SK-N-SH (cell line): Measurements from ENCODE around the gene TSFM. TPM values are rescaled to one million over a fixed set of nuclear protein-coding genes. Genes with fewer than 3 reads are reported as not detected.
A peak's percentile ranks its signal among the peaks of the same experiment; 100 is the strongest.

Experiments
- CTCF ChIA-PET: fragments of 300-600, 350-600 bp; formaldehyde crosslinking; extraction: SDS; loops from one replicate; lab custom pipeline; 2021; lab: Yijun Ruan, JAX
- POLR2A ChIA-PET: fragments of 350-600 bp; sonication (Branson Sonifier 250); formaldehyde crosslinking; extraction: SDS; loops from one replicate; lab custom pipeline; 2020; ENCODE audit warnings: antibody characterized with exemption, inconsistent platforms; lab: Yijun Ruan, JAX
- DNase-seq: peaks from one replicate; pipeline ENCODE4 v3.0.0; 2012
- H2AFZ ChIP-seq: fragments of 200-600 bp; sonication (generic); 2 replicates; pipeline ENCODE4 v1.8.1; 2016; ENCODE audit warnings: antibody characterized with exemption, mild to moderate bottlenecking, low read depth
- H3F3A ChIP-seq: fragments of 200-600 bp; sonication (generic); replicated peaks from 2 replicates; pipeline ENCODE3; 2016; ENCODE audit warnings: antibody characterized with exemption, mild to moderate bottlenecking; ENCODE audit not compliant: insufficient read depth
- H3K27ac ChIP-seq, 2 experiments: fragments of 200-500 bp in 1 of 2; fragments of 200-600 bp in 1 of 2; sonication (Bioruptor generic) in 1 of 2; sonication (generic), shearing (Covaris generic) in 1 of 2; 2 replicates each; pipeline versions ENCODE4 v1.5.1 to v1.6.1; 2014 to 2016; ENCODE audit warnings: low read depth in 2 of 2, inconsistent platforms in 1 of 2, low read length in 1 of 2, mild to moderate bottlenecking in 1 of 2, mixed read lengths in 1 of 2
- H3K27me3 ChIP-seq: fragments of 200-600 bp; sonication (generic), shearing (Covaris generic); 2 replicates; pipeline ENCODE4 v1.6.1; 2016; ENCODE audit warnings: mixed run types; ENCODE audit not compliant: insufficient read depth
- H3K36me3 ChIP-seq, 2 experiments: fragments of 200-500 bp in 1 of 2; fragments of 200-600 bp in 1 of 2; sonication (Bioruptor generic) in 1 of 2; sonication (generic) in 1 of 2; replicated peaks in 1 of 2; 2 replicates each; pipeline versions ENCODE3 to v1.5.1; 2014 to 2016; ENCODE audit warnings: low read length in 1 of 2, mild to moderate bottlenecking in 1 of 2; ENCODE audit not compliant: insufficient read depth in 2 of 2, control insufficient read depth in 1 of 2
- H3K4me1 ChIP-seq, 2 experiments: fragments of 200-500 bp in 1 of 2; fragments of 200-600 bp in 1 of 2; sonication (Bioruptor generic) in 1 of 2; sonication (generic), shearing (Covaris generic) in 1 of 2; 2 replicates each; pipeline versions ENCODE4 v1.5.1 to v1.6.1; 2014 to 2016; ENCODE audit warnings: low read depth in 1 of 2, low read length in 1 of 2, mixed run types in 1 of 2; ENCODE audit not compliant: insufficient read depth in 2 of 2, control insufficient read depth in 1 of 2
- H3K4me2 ChIP-seq: fragments of 200-600 bp; sonication (generic), shearing (Covaris generic); 2 replicates; pipeline ENCODE4 v1.6.1; 2017; ENCODE audit warnings: mixed run types
- H3K4me3 ChIP-seq, 2 experiments: fragments of 200-500 bp in 1 of 2; fragments of 200-600 bp in 1 of 2; sonication (Bioruptor generic) in 1 of 2; sonication (generic), shearing (Covaris generic) in 1 of 2; 2 replicates each; pipeline versions ENCODE4 v1.5.1 to v1.8.1; 2014 to 2016; ENCODE audit warnings: low read depth in 2 of 2, inconsistent platforms in 1 of 2, low read length in 1 of 2, mild to moderate bottlenecking in 1 of 2, mixed read lengths in 1 of 2, moderate library complexity in 1 of 2
- H3K79me2 ChIP-seq: fragments of 200-600 bp; sonication (generic); 2 replicates; pipeline ENCODE4 v1.8.1; 2017; ENCODE audit warnings: mild to moderate bottlenecking; ENCODE audit not compliant: insufficient read depth
- H3K9ac ChIP-seq: fragments of 200-600 bp; sonication (generic); 2 replicates; pipeline ENCODE4 v1.6.1; 2017; ENCODE audit warnings: mixed run types
- H3K9me2 ChIP-seq: fragments of 200-600 bp; sonication (generic); 2 replicates; pipeline ENCODE4 v1.6.1; 2017; ENCODE audit warnings: mixed run types
- H3K9me3 ChIP-seq: fragments of 200-600 bp; sonication (generic); 2 replicates; pipeline ENCODE4 v1.6.1; 2017; ENCODE audit warnings: mixed run types, mild to moderate bottlenecking, moderate library complexity
- H4K20me1 ChIP-seq: fragments of 200-600 bp; sonication (generic); 2 replicates; pipeline ENCODE4 v1.6.1; 2017; ENCODE audit warnings: mild to moderate bottlenecking, mixed run types; ENCODE audit not compliant: insufficient read depth
- ELF1 ChIP-seq: IDR thresholded peaks from 2 replicates; pipeline ENCODE4 v1.4.0; 2012
- FOXM1 ChIP-seq: IDR thresholded peaks from 2 replicates; pipeline ENCODE4 v1.4.0; 2012; ENCODE audit warnings: low read depth, mild to moderate bottlenecking
- GABPA ChIP-seq: IDR thresholded peaks from 2 replicates; pipeline ENCODE4 v1.4.0; 2012; ENCODE audit warnings: low read depth, mild to moderate bottlenecking
- GATA2 ChIP-seq: sonication (generic); formaldehyde crosslinking; IDR thresholded peaks from 2 replicates; pipeline ENCODE4 v1.5.0; 2020; ENCODE audit warnings: mild to moderate bottlenecking, missing genetic modification reagents
- JUND ChIP-seq: IDR thresholded peaks from 2 replicates; pipeline ENCODE4 v1.4.0; 2012
- MEF2A ChIP-seq: IDR thresholded peaks from 2 replicates; pipeline ENCODE4 v1.4.0; 2012; ENCODE audit warnings: low read depth, borderline replicate concordance
- POLR2AphosphoS5 ChIP-seq: IDR thresholded peaks from 2 replicates; pipeline ENCODE4 v1.6.1; 2012; ENCODE audit warnings: low read depth, low read length
- RCOR1 ChIP-seq: fragments of 150-350 bp; IDR thresholded peaks from 2 replicates; pipeline ENCODE4 v1.6.1; 2017; ENCODE audit warnings: antibody characterized with exemption, low read length
- YY1 ChIP-seq: IDR thresholded peaks from 2 replicates; pipeline ENCODE4 v1.4.0; 2012; ENCODE audit warnings: low read depth, mild to moderate bottlenecking
- WGBS: methylation state at CpG from one replicate; pipeline ENCODE4 v1.1.6; 2017; ENCODE audit warnings: low lambda C conversion rate; 5-methylcytosine and 5-hydroxymethylcytosine counted together
- polyA plus RNA-seq, 3 experiments: library from polyadenylated mRNA; depleted of rRNA; stranded (reverse); fragments of >200 nt; gene quantifications; 2 replicates each; pipeline ENCODE4 v1.2.3, GENCODE V29; 2012
- TF ChIP-seq, protein P1 (sequence below): fragments of 150-350 bp; IDR thresholded peaks from 2 replicates; pipeline ENCODE4 v1.6.1; 2017; ENCODE audit warnings: antibody characterized with exemption, low read length, low read depth, borderline replicate concordance
- TF ChIP-seq, protein P2 (sequence below): fragments of 200-600 bp; sonication (generic); IDR thresholded peaks from 2 replicates; pipeline ENCODE4 v1.6.1; 2017; ENCODE audit warnings: antibody characterized with exemption, mild to moderate bottlenecking, moderate library complexity

TSFM gene
- polyA plus RNA-seq, 1 of the 3 experiments (the other 2 are of a cell fraction), result 28.7 TPM

DNA sequence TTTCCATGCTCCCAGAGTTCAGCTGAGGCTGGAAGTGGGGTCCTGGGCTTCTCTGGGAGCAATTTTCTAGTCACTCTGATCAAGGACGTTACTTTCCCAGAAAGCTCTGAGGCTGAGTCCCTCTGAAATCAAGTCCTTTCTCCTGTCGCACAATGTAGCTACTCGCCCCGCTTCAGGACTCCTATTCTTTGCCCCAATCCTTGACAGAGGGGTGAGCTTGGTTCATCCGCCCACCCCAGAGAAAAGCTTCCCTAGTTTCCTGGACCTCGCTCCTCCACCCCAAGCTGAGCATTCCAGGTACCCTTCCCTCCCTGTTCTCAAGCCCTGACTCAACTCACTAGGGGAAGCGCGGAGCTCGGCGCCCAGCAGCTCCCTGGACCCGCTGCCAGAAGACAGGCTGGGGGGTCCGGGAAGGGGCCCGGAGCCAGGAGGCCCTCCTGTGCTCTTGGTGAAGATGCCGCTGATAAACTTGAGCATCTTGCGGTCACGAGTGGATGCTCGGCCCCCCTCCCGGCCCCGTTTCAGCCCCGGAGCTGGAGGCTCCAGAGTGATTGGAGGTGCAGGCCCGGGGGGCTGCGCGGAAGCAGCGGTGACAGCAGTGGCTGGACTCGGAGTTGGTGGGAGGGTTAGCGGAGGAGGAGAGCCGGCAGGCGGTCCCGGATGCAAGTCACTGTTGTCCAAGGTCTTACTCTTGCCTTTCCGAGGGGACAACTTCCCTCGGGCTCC is 45.7 kb upstream of the TSFM start:
- H2AFZ ChIP-seq, result no peak overlapping the region
- H3K4me3 ChIP-seq, result peak overlapping the region in 1 of 2 experiments; percentile 68; a peak in 2 of 4 replicates
- CTCF ChIA-PET, result interaction anchor here (0.7 to 7.1 kb wide), 17 partner anchors 8 to 167 kb away, joined by 3 to 133 read pairs (median 7); partner anchors contain the start of genes B4GALNT1, CDK4, CYP27B1 and TSPAN31
- no peaks in the 10 kb centered on the region for H3K9me3 ChIP-seq
- peaks cover 18% of the 10 kb centered on the region for H3F3A ChIP-seq
- no peak overlapping the region for H3K27ac ChIP-seq
- 66% methylated on average over 30 of the region's 31 CpGs for WGBS
- no peak for DNase-seq
- H3K9me2 ChIP-seq, result no peaks in the 10 kb centered on the region
- H3K4me1 ChIP-seq, result peaks cover 0 to 29% of the 10 kb centered on the region in 2 experiments; a peak in 2 of 4 replicates
- peaks cover 0 to 4% of the 10 kb centered on the region in 2 experiments for H3K36me3 ChIP-seq
- H3K79me2 ChIP-seq, result no peaks in the 10 kb centered on the region
- no peak for TF ChIP-seq RCOR1
- TF ChIP-seq GATA2, result no peak
- TF ChIP-seq MEF2A, result no peak
- no peak for TF ChIP-seq YY1
- TF ChIP-seq, protein P1, sequence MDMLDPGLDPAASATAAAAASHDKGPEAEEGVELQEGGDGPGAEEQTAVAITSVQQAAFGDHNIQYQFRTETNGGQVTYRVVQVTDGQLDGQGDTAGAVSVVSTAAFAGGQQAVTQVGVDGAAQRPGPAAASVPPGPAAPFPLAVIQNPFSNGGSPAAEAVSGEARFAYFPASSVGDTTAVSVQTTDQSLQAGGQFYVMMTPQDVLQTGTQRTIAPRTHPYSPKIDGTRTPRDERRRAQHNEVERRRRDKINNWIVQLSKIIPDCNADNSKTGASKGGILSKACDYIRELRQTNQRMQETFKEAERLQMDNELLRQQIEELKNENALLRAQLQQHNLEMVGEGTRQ, result no peak
- TF ChIP-seq GABPA, result no peak
- H3K4me2 ChIP-seq, result peak overlapping the region; percentile 87
- H3K9ac ChIP-seq, result no peak overlapping the region
- no peaks in the 10 kb centered on the region for H4K20me1 ChIP-seq
- H3K27me3 ChIP-seq, result no peaks in the 10 kb centered on the region
- POLR2A ChIA-PET, result interaction anchor here (1.2 to 2.9 kb wide), 3 partner anchors 8 to 15 kb away, joined by 3 to 21 read pairs (median 17); partner anchors contain the start of genes CDK4 and TSPAN31

DNA sequence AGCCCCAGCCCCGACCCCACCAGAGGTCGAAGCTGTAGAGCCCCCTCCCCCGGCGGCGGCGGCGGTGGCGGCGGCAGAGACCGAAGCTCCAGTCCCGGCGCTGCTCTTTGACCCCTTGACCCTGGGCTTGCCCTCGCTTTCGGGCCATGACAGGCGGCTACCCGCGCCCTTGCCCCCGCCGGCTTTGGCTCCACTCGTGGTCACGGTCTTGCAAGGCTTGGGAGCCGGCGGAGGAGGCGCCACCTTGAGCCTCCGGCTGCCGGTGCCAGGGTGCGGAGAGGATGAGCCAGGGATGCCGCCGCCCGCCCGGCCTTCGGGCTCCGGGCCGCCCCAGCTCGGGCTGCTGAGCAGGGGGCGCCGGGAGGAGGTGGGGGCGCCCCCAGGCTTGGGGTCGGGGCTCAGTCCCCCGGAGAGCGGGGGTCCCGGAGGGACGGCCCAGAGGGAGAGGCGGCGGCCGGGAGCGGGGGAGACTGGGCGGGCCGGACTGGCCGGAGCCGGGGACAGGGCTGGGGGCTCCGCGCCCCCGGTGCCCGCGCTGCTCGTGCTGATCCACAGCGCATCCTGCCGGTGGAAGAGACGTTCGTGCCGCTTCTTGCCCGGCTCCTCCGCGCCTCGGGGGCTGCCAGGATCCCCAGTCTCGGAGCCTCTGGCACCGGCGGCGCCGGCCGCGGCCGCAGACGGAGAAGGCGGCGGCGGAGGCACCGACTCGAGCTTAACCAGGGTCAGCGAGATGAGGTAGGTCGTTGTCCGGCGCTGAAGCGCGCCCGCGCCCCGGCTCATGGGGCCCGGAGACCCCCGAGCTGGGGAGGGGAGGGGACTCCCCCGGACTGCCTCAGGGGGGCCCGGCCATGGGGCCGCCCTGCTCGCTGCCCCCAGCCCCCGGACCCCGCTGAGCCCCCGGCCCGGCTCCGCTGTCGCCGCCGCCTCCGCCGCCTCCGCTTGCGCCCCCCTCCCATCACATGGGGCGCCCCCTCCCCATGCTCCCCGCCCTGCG is 44.8 kb upstream of the TSFM start:
- Histone ChIP-seq H4K20me1 (no peaks in the 10 kb centered on the region), H3F3A (peaks cover 18% of the 10 kb centered on the region), H3K27me3 (no peaks in the 10 kb centered on the region), H3K79me2 (no peaks in the 10 kb centered on the region), H3K9ac (peak overlapping the region; percentile 55), H3K4me2 (peak overlapping the region; percentile 87), H3K9me3 (no peaks in the 10 kb centered on the region), H3K4me1 (peaks cover 0 to 29% of the 10 kb centered on the region in 2 experiments; a peak in 2 of 4 replicates), H3K27ac (no peak overlapping the region; a peak in 1 of 4 replicates), H3K36me3 (peaks cover 0 to 2% of the 10 kb centered on the region in 2 experiments), H3K9me2 (no peaks in the 10 kb centered on the region), H3K4me3 (peak overlapping the region; percentile 63 to 68), H2AFZ (peak overlapping the region; percentile 59; the same call in 1 of the 2 replicates)
- TF ChIP-seq ELF1 (no peak), JUND (no peak), FOXM1 (no peak), POLR2AphosphoS5 (no peak)
- TF ChIP-seq, protein P2, sequence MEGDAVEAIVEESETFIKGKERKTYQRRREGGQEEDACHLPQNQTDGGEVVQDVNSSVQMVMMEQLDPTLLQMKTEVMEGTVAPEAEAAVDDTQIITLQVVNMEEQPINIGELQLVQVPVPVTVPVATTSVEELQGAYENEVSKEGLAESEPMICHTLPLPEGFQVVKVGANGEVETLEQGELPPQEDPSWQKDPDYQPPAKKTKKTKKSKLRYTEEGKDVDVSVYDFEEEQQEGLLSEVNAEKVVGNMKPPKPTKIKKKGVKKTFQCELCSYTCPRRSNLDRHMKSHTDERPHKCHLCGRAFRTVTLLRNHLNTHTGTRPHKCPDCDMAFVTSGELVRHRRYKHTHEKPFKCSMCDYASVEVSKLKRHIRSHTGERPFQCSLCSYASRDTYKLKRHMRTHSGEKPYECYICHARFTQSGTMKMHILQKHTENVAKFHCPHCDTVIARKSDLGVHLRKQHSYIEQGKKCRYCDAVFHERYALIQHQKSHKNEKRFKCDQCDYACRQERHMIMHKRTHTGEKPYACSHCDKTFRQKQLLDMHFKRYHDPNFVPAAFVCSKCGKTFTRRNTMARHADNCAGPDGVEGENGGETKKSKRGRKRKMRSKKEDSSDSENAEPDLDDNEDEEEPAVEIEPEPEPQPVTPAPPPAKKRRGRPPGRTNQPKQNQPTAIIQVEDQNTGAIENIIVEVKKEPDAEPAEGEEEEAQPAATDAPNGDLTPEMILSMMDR, result peak; percentile 49
- ChIA-PET CTCF (interaction anchor here (0.7 to 7.1 kb wide), 17 partner anchors 13 to 168 kb away, joined by 3 to 133 read pairs (median 5); partner anchors contain the start of genes B4GALNT1, CDK4 and CYP27B1), POLR2A (interaction anchor here (0.5 to 2.6 kb wide), 3 partner anchors 12 to 249 kb away, joined by 3 to 21 read pairs (median 5); partner anchors contain the start of gene CDK4)
- 44% methylated on average over 16 of the region's 110 CpGs for WGBS
- peak; percentile 84 for DNase-seq
